Ishikawa (cell line): ENCODE measurements around the gene SPINT2.

Experiments used
- CREB1 ChIP-seq: IDR thresholded peaks from 2 replicates; pipeline ENCODE4 v1.6.1; 2012; ENCODE audit warnings: low read depth
- EGR1 ChIP-seq: IDR thresholded peaks from 2 replicates; pipeline ENCODE4 v1.6.1; 2012
- TAF1 ChIP-seq: IDR thresholded peaks from 2 replicates; pipeline ENCODE4 v1.6.1; 2012; ENCODE audit warnings: low read depth, mild to moderate bottlenecking
- TCF12 ChIP-seq: IDR thresholded peaks from 2 replicates; pipeline ENCODE4 v1.6.1; 2012; ENCODE audit warnings: low read depth
- TF ChIP-seq, protein P1 (sequence below): IDR thresholded peaks from 2 replicates; pipeline ENCODE4 v1.6.1; 2012; ENCODE audit warnings: low read depth, mild to moderate bottlenecking

- TF ChIP-seq CREB1 (no peak), TAF1 (no peak), TCF12 (no peak), EGR1 (no peak)
- TF ChIP-seq, protein P1, sequence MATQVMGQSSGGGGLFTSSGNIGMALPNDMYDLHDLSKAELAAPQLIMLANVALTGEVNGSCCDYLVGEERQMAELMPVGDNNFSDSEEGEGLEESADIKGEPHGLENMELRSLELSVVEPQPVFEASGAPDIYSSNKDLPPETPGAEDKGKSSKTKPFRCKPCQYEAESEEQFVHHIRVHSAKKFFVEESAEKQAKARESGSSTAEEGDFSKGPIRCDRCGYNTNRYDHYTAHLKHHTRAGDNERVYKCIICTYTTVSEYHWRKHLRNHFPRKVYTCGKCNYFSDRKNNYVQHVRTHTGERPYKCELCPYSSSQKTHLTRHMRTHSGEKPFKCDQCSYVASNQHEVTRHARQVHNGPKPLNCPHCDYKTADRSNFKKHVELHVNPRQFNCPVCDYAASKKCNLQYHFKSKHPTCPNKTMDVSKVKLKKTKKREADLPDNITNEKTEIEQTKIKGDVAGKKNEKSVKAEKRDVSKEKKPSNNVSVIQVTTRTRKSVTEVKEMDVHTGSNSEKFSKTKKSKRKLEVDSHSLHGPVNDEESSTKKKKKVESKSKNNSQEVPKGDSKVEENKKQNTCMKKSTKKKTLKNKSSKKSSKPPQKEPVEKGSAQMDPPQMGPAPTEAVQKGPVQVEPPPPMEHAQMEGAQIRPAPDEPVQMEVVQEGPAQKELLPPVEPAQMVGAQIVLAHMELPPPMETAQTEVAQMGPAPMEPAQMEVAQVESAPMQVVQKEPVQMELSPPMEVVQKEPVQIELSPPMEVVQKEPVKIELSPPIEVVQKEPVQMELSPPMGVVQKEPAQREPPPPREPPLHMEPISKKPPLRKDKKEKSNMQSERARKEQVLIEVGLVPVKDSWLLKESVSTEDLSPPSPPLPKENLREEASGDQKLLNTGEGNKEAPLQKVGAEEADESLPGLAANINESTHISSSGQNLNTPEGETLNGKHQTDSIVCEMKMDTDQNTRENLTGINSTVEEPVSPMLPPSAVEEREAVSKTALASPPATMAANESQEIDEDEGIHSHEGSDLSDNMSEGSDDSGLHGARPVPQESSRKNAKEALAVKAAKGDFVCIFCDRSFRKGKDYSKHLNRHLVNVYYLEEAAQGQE: no peak
These were observed 42.7 kb downstream of the SPINT2 start for GRCh38 chr19:38307076-38307475.
